Measurements from ENCODE around the gene EPO.
"Not testable (repeated sequence)": the region's sequence is repeated elsewhere in the genome, so short reads cannot be mapped to it uniquely, and the experiment has no call there.

The EPO gene

DNA sequence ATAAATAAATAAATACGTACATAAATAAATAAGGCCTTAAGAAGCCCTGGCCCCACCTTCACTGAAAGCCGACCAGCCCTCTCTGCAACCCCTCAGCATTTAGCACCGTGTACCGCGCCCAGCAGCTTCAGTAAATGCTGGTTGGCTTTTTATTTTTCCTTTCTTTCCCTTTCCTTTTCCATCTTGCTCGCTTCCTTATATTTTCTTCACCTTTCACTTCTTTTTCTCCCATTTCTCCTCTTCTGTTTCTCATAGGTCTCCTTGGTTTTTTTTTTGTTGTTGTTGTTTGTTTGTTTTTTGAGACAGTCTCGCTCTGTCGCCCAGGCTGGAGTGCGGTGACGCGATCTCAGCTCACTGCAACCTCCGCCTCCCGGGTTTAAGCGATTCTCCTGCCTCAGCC, 24.3 kb downstream of the EPO start:
- no peak for DNase-seq

DNA sequence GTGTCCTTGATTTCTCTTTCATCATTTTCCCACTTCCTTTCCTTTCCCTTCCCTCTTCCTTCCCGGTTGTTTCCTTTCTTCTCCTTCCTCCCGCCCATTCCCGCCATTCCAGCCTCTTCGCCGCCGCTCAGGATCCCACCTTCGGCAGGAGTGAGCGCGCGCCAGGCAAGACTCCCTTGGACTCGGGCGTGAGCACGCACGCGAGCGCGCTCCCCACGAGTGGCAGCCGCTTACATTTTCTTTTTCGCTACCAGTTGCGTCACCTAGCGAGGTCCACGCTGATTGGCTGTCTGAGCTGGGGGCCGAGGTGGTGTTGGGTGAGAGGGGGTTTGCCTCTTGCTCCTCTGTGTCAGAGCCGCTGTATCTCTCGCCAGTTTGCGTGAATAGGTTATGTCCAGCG, 24.9 kb downstream of the EPO start:
- peak; percentile 16 to 18 for DNase-seq

DNA sequence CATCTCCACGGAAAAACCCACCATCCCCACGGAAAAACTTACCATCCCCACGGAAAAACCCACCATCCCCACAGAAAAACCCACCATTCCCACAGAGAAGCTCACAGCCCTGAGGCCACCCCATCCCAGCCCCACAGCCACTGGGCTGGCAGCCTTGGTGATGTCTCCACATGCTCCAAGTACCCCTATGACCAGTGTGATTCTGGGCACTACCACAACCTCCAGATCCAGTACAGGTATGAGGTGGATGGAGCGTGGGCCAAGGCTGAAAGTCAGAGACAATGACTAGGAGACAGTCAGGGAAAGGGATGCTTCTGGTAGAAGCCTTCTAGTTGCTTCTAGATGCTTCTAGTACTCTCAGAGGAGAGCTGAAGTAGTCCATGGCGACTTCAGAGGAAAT, 32.7 kb downstream of the EPO start:
- DNase-seq = no peak

DNA sequence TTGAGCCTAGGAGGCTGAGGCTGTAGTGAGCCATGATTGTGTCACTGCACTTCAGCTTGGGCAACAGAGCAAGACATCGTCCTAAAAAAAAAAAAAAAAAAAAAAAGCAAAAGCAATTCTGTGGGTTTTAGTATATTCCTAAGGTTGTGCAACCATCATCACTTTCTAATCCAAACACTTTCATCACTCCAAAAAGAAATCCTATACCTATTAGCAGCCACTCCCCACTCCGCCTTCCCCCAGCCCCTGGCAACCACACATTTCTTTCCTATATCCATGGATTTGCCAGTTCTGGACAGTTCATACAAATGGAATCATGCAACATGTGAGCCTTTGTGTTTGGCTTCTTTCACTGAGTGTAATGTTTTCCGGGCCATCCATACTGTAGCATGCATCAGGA, 33.5 kb downstream of the EPO start:
- no peak for DNase-seq

DNA sequence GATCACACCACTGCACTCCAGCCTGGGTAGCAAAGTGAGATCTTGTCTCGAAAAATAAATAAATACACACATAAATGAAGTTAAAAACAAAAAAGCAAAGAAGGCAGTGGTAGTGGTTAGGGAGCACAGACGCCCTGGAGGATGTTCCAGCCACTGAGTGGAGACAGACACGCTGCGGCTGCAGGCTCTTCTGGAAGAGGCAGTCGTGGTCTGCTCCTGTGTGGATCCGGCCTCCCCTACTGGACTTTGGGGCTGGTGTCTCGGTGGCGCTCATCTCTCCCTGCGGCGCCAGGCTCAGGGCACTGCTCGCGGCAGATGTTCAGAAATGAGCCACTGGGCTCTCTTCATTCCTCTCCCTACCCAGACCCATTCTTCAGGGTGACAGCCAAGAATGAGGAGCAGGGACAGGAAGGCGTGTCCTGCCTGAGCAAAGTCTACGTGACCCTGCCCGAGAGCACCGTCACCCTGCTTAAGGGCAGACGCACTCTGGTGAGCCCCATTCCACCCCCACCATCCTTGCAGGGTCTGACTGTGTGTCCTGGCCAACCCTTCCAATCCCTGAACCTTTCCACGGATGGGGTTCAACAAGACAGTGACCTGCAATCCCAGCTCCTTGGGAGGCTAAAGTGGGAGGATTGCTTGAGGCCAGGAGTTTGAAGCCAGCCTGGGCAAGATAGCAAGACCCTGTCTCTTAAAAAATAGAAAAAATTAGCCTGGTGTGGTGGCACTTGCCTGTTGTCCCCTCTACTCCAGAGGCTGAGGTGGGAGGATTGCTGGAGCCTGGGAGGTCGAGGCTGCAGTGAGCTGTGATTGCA, 39.3 kb downstream of the EPO start:
- no peak for DNase-seq

DNA sequence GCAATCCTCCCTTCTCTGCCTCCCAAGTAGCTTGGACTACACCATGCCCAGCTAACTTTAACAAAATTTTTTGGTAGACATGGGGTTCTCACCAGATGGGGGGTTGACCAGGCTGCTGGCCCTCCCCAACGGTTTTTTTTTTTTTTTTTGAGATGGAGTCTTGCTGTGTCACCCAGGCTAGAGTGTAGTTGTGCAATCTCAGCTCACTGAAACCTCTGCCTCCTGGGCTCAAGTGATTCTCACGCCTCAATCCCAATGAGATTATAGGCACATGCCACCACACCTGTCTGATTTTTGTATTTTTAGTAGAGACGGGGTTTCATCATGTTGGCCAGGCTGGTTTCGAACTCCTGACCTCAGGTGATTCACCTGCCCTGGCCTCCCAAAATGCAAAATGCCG, 42.6 kb downstream of the EPO start:
- DNase-seq = not testable (repeated sequence)

DNA sequence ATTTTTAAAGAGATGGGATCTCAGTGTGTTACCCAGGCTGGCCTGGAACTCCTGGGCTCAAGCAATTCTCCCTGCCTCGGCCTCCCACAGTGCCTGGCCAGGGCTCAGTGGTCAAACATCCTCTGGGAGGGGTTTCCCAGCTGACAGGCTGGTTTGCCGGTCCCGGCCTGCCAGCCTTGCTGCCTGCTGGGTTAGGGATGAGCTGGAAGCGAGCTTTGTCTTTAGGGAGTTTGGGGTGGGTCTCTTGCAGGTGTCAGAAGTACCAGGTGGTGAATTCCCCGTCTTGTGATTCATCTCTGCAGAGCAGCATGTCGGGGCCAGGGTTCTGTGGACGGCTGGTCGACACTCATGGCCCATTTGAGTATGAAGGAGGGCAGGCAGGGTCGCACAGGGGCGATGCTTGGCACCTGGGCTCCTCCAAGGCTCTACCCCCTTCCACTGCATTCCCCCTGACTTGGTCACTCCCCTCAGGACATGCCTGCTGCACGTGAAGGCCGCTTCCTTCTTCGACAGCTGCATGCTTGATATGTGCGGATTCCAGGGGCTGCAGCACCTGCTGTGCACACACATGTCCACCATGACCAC, 43.4 kb downstream of the EPO start:
- DNase-seq = no peak

DNA sequence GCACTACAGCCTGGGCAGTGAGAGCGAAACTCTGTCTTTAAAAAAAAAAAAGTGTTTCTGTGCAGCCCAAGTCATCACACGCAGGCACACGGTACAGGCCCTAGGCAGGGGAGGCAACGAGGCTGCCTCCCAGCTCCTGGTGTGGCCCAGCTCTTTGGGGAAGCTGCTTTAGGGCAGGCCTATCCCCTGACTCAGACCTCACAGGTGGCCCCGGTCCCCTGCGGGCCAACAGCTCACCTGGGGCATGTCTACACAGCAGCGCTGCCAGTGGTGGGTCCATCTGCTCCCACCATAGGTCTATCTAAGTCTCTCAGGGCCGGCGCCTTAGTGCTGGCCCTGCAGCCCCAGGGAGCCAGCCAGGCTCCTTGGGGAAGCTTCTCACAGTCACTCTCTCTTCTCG, 44.6 kb downstream of the EPO start:
- no peak for DNase-seq

DNA sequence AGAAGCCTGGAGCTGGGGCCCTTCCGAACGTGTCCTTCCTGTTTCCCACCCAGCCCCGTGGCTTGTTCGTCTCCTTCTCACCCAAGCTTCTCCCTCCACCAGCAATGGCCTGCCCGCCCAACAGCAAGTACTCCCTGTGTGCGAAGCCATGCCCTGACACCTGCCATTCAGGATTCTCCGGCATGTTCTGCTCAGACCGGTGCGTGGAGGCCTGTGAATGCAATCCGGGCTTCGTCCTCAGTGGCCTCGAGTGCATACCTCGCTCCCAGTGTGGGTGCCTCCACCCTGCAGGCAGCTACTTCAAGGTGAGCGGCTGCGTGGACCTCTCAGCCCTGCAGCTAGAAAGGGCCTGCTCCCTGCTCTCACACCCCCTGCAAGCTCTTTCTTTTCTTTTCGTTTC, 45.0 kb downstream of the EPO start:
- DNase-seq = no peak

DNA sequence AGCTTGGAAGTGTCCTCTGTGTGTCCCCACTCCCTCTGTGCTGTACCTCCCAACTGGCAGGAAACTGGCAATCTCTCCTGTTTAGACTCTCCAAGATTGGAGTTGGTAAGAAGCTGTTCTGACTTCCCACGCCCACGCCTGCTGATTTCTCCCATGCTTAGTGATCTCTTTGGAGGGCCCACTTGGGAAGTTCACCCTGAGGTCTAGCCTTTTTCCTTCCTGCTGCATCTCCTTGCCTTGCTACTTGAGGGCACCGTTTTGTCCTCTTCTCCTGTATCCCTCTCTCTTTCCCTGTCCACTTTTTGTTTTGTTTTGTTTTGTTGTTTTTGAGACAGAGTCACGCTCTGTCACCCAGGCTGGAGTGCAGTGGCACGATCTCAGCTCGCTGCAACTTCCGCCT, 48.5 kb downstream of the EPO start:
- DNase-seq = no peak
